Erythroblast (primary cell): ENCODE measurements around the gene PPFIBP2.

Source experiments
- GATA1 ChIP-seq: IDR thresholded peaks from 2 replicates; pipeline ENCODE4 v1.6.1; 2011; ENCODE audit warnings: low read depth, mild to moderate bottlenecking, control low read depth, low read length, moderate library complexity
- POLR2A ChIP-seq: IDR thresholded peaks from 2 replicates; pipeline ENCODE4 v1.6.1; 2011; ENCODE audit warnings: mild to moderate bottlenecking, low read length

DNA sequence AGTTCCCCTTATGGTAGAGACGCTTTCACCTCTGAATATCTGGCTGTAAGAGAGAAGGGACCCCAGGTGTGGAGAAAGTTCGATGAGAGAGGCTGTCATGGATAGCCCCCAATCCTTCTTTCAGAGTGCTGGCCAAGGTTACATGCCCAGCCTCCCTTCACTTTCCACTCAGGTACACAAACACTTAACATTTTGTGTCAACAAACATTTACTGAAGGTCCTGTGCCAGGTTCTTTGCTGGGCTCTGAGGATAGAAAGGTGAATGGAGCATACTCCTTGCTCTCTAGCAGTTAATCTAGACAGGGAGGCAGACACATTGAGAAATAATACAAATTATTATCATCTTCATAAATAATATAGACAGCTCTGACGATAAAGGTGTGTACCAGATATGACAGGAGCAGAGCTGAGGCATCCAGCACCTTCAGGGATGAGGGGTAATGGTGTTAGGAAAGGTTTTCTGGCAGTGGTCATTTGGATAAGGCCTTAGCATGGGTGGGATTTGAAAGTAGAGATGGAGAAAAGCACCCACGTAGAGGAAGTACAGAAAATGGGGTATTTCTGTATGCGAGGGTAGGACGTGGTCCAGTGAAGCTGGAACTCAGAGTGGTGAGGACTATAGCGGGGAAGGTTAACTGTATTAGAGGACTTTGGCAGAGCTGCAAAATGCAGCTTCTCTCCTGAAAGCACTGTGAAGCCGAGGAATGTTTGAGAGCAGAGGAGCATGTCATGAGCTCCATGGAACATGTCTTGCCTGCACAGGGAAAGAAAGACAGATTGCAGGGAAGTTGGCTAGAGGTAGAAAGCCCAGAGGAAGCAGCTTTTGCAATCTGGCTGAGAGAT, 19.6 kb downstream of the PPFIBP2 start:
- TF ChIP-seq POLR2A (no peak), GATA1 (no peak)
